Stimulated activated CD4-positive, alpha-beta T cell treated with anti-CD3 and anti-CD28 coated beads, TNF-alpha, amount 100 ng/mL, for 48 hours (primary cell): ENCODE results near the gene MMS19.
"Not testable (repeated sequence)": the region's sequence is repeated elsewhere in the genome, so short reads cannot be mapped to it uniquely, and the experiment has no call there.

ENCODE experiments used
- DNase-seq, 3 donors: peaks; one replicate each; pipeline ENCODE4 v3.0.0-alpha.2; 2020; ENCODE audit warnings: low read depth in 3 of 3

MMS19 gene

DNA sequence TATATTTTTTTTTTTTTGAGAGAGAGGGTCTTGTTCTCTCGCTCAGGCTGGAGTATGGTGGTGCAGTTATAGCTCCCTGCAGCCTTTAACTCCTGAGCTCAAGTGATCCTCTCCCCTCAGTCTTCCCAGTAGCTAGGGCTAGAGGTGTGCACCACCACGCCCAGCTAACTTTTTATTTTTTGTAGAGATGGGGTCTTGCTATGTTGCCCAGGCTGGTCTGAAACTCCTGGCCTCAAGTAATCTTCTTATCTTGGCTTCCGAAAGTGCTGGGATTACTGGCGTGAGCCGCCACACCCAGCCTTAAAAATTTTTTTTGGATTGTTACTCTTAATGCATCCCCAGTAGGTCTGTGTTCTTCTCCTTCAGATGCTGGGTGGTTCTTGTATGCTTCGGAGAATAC is 4.7 kb upstream of the MMS19 start:
- DNase-seq, result no peak

- DNase-seq, result no peak
Observed at GRCh38 chr10:97500297-97500575, 2.0 kb upstream of the MMS19 start.

DNA sequence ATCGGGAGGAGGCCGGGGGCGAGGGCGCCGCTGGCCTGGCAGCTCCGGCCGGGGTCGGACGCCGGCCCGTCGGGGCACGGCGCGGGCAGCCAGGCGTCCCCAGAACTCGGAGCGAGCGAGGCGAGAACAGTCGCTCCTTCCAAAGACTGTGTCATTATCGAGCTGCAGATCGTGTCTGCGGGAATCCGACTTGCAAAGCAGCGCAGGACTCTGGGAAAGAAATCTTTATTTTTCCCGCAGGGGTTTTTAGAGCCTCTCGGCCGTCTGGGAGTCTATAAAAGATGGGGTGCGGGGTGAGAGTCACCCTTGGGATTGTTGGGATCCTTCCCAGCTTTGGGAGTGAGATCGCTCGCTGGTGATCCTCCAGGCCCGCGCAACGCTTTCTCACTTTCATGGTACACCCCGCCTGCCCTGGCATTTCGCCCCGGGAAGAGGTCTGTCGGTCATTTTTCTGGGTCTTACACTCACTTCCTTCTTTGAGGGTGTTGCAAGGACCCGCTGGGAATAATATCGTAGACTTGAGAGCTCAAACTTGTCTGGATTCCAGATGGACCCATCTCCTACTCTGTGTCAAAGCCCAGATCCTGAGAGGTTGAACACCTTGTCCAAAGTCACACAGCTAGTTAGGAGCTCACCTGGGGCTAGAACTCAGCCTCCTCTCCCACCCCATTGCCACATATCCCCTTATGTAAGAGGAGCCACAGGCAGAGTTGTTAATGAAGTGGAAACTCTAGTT is 1.5 kb upstream of the MMS19 start:
- no peak for DNase-seq

DNA sequence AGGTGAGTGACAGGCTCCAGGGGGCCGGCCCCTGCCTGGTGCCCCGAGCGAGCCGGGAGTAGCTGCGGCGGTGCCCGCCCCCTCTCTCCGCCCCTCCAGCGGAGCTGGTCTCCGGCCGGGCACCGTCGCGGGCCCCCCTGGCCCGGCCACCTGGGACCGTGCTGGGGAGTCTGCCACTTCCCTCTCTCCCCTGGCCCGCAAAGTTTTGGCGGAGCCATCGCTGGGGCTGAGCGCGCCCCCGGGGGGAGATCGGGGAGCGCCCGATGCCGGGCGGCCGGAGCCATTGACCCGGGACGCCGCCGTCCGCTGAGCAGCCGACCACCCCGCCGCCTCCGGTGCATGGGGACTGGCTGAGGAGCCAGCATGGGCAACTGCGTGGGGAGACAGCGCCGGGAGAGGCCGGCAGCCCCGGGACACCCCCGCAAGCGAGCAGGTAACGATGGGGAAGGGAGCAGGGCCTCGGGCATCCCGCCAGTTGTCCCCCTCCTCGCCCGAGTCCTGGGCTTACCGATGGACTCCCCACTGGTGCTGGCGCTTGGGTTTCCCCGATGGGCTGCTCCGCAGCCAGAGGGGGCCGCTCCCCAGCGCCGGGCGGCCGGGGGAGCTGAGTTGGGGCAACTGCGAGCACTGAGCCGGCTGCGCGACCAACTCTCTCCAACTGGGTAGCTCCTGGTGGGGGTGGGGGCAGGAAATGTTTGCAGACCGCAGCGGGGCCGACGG is 779 bp upstream of the MMS19 start, which contains the start of gene UBTD1:
UBTD1 (plus strand) TSS at position 84 of the 720 bp plus-strand sequence; CDS start at position 364, 280 bp downstream.
- peak; percentile 13 to 33 (median 14) for DNase-seq

GRCh38 chr10:97497572-97498075 is 598 bp downstream of the MMS19 start:
- DNase-seq, result peak; percentile 62 to 80 (median 68)

- DNase-seq, result no peak
Observed at GRCh38 chr10:97494863-97495506, 3.2 kb downstream of the MMS19 start.

DNA sequence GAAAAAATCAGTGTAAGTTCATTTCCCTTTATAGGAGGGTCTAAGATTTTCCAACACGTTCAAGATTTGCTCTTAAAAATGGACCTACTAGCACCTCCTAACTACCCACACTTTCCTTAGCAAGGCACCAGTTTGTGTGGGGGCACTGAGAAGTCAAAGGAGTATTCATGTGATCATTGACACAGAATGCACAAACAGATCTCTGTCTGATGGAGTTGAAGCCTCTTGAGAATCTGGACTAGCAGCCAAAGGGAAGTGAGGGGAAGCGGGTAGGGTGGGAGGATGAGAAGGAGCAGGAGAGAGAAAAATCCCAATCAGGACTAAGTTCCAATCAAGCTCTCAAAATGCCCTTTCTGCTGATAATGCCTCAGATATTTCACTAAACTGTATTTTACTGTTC is 4.1 kb downstream of the MMS19 start:
- DNase-seq, result no peak

DNA sequence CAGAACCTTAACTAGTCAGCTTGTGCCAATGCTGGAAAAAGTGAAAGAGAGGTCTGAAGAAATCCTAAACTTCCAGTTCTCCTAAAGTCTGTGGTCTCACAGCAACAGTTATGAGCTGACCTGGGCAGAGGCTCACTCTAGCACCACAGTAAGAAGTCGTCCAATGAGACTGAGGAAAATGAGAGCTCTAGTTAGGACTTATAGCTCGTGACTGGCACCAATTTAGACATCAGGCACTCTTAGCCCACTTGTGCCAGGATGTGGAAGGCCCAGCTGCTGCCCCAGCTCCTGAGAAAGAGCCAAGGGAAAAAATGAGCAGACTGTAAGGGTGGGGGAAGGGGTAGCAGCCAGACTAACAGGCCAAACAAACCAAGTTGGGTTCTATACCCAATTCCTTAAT is 7.6 kb downstream of the MMS19 start:
- no peak for DNase-seq

DNA sequence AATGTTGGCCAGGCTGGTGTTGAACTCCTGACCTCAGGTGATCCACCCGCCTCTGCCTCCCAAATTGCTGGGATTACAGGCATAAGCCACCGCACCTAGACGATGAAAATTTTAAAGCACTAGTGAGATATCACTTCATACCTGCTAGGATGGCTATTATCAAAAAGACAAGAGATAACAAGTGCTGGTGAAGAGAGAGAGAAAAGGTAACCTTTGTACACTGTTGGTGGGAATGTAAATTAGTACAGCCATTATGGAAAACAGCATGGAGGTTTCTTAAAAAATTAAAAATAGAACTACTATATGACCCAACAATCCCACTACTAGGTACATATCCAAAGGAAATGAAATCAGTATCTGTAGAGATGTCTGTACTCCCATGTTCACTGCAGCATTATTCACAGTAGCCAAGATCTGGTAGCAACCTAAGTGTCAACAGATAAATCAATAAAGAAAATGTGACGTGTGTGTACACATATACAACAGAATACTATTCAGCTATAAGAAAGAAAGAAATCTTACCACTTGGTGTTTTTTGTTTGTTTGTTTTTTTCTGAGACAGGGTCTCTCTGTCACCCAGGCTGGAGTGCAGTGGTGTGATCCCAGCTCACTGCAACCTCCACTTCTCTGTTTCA is 12.5 kb downstream of the MMS19 start:
- DNase-seq, result no peak

GRCh38 chr10:97483921-97484320 is 14.3 kb downstream of the MMS19 start:
- DNase-seq, result no peak

DNA sequence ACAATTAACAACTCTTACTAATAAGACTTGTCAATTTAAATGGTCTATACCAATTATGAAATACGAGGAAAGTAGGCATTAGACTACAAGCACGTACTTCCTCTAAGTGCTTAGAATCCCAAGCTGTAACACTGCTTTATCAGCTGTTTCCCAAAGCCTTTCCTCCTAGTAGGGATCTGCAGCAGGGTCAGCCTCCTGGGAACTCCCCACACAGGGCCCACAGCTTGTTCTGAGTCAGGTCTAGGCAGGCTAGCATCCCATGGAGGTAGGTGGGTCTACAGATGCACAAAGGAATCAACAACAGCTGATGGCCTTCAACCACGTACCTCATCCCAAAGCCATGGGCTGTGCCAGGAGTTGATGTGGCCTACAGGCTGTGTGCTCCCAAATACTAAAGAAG is 14.7 kb downstream of the MMS19 start:
- no peak for DNase-seq

- no peak for DNase-seq
Observed at GRCh38 chr10:97482381-97482780, 15.8 kb downstream of the MMS19 start.

DNA sequence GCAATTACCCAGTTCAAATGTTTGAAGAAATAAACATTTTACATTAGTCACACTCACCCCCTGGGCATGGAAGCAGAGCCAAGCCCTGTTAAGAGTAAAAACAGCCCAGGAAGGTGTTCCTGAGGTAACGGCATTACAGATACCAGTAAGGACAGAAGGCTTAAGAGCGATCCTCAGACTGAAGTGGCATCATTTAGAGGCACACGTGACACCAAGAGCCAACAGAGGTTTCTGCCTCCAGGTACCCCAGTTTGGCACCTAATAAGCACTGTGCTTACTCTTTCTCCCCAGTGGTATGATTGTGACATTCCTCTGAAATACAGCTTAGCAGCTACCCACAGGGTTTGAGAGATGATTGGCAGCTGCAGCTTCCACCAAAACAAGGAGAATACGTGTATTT is 17.2 kb downstream of the MMS19 start:
- no peak for DNase-seq

DNA sequence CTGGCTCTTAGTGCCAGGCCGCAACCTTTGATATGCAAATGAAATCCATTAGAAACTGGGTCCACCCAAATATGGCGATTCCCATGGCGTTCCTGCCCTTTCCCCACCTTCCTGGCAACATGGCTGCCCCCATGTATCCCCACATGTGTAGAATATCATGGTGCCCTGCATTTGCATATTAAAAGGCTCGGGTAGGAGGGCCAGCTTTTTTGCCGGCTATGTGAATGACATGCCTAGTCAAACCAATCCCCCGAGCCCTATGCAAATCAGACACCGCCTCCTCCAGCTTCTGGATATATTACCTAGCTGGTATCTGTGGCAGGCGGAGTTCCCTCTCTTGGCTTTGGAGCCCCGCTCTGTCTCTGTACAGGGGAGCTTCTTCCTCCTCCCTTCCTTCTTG is 18.3 kb downstream of the MMS19 start:
- no peak for DNase-seq

- DNase-seq, result not testable (repeated sequence)
Observed at GRCh38 chr10:97479410-97479809, 18.8 kb downstream of the MMS19 start.

DNA sequence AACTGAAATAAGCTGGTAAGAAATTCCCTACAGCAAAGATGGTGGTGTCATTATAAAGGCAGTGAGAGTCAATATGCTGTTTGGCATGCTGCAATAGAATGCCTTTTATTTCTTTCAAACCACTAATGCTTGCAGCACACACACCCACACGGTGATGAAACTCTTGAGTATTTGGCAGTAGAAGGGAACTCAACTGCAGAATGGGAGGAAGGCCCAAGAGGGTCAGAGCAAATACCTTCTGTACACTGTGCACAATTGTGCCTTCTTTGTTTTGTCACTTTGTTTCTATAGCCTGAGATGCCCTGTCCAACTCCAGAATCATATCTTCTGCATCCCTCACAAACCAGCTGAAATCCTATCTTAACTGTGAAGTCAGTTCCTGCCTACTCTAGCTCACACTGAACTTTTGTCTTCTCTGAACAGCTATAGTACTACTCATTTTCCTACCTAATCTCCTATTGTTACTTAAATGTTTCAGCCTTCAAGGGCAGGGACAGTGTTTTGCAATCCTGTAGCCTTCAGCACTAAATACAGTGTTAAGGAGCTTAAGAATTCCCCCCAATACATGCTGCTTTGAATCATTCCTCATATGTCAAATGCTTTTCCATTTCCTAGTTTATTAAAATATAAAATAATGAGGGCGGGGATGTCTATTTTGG is 22.2 kb downstream of the MMS19 start:
- no peak for DNase-seq

GRCh38 chr10:97474918-97475317 is 23.3 kb downstream of the MMS19 start:
- DNase-seq, result no peak

DNA sequence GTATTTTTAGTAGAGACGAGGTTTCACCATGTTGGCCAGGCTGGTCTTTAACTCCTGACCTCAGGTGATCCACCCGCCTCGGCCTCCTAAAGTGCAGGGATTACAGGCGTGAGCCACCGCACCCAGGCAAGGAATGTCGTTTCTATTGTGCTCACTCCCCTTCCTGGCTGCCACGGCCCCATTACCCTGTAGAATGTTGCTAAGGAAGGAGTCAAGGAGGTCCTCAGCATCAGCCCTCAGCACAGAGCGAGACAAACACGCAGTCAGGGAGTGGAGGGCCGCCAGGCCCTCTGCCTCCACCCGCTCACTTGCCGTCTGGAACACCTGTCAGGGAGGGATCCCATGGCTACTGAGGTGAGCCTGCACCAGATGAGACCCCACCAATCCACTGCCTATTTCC is 29.4 kb downstream of the MMS19 start:
- DNase-seq, result not testable (repeated sequence)

- DNase-seq, result no peak
Observed at GRCh38 chr10:97468162-97468561, 30.1 kb downstream of the MMS19 start.

GRCh38 chr10:97466755-97467154 is 31.5 kb downstream of the MMS19 start:
- DNase-seq, result no peak

DNA sequence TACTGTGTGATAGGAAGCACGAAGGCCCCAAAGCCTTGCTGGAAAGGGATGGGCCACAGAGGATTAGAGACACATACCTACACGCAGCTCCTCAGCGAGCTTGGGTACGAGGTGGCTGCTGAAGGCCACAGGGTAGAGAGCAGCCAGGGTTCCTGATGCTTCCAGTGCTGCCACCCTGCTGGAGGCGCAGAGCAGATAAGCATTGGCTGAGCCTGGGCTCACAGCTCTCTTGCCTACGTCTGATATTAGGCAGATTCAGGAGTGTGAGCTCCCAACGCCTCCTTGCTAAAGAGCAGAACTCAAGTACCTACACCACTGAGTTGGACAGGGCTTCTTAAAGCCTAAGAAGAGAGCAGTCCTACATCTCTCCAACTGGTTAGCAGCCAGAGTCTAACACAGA is 32.2 kb downstream of the MMS19 start:
- DNase-seq, result no peak

GRCh38 chr10:97464226-97464625 is 34.0 kb downstream of the MMS19 start:
- no peak for DNase-seq
